Sigmoid colon (tissue), 7 donors: ENCODE results near the gene BRI3. TPM values are rescaled to one million over a fixed set of nuclear protein-coding genes. Genes with fewer than 3 reads are reported as not detected.

Experiments
- DNase-seq: peaks from one replicate; pipeline ENCODE4 v3.0.0-alpha.2; 2019
- H3K27ac ChIP-seq, 4 donors: fragments of 200-600 bp; sonication (generic); one replicate each; pipeline ENCODE4 v1.5.1; 2016 to 2019; ENCODE audit warnings: mild to moderate bottlenecking in 1 of 4
- H3K27me3 ChIP-seq, 3 donors: fragments of 200-600 bp; sonication (generic); one replicate each; pipeline ENCODE4 v1.5.1; 2019; ENCODE audit warnings: mild to moderate bottlenecking in 1 of 3
- H3K36me3 ChIP-seq, 4 donors: fragments of 200-600 bp; sonication (generic); one replicate each; pipeline ENCODE4 v1.5.1; 2016 to 2019
- H3K4me1 ChIP-seq, 4 donors: fragments of 200-600 bp; sonication (generic); one replicate each; pipeline ENCODE4 v1.5.1; 2017 to 2019
- H3K4me3 ChIP-seq, 4 donors: fragments of 200-600 bp; sonication (generic); one replicate each; pipeline ENCODE4 v1.5.1; 2017 to 2019; ENCODE audit warnings: mild to moderate bottlenecking in 2 of 4, moderate library complexity in 1 of 4
- H3K9me3 ChIP-seq, 4 donors: fragments of 200-600 bp in 3 of 4; sonication (generic) in 3 of 4; one replicate each; pipeline versions ENCODE4 v1.5.1 to v1.6.1; 2013 to 2019
- EP300 ChIP-seq, 4 donors: sonication (generic); formaldehyde crosslinking; IDR thresholded peaks; one replicate each; pipeline ENCODE4 v1.6.1; 2017; ENCODE audit warnings: antibody characterized with exemption in 4 of 4
- POLR2A ChIP-seq, 2 donors: fragments of 450-650 bp; IDR thresholded peaks; one replicate each; pipeline ENCODE4 v1.6.1; 2016; ENCODE audit warnings: antibody characterized with exemption in 2 of 2, mild to moderate bottlenecking in 2 of 2, moderate library complexity in 2 of 2
- POLR2AphosphoS5 ChIP-seq, 4 donors: sonication (generic); formaldehyde crosslinking; IDR thresholded peaks; one replicate each; pipeline ENCODE4 v1.6.1; 2017; ENCODE audit warnings: antibody characterized with exemption in 4 of 4
- WGBS, 2 donors: extraction: QIAGEN DNeasy Blood & Tissue Kit; methylation state at CpG; one replicate each; pipeline ENCODE4 v1.1.7; 2013; 5-methylcytosine and 5-hydroxymethylcytosine counted together
- intact Hi-C: fragments of 100-400 bp; cut with DNase I; formaldehyde crosslinking; loops from one replicate; pipeline ENCODE4 v1.15.1; 2023
- polyA plus RNA-seq, 3 donors: library from polyadenylated mRNA; stranded (reverse); fragments of 200-250 nt; gene quantifications; one replicate each; pipeline ENCODE4 v1.2.3, GENCODE V29; 2013
- total RNA-seq, 4 donors: library from RNA; depleted of rRNA; stranded (reverse); fragments of >200 nt; gene quantifications; one replicate each; pipeline ENCODE4 v1.1.0, GENCODE V29; 2016
- TF ChIP-seq, protein P1 (sequence below), 4 experiments: fragments of 450-650 bp in 3 of 4; fragments of 200-600 bp in 1 of 4; IDR thresholded peaks; one replicate each; pipeline ENCODE4 v1.5.1; 2016 to 2019; ENCODE audit warnings: antibody characterized with exemption in 4 of 4, mild to moderate bottlenecking in 3 of 4, moderate library complexity in 2 of 4
- donor health status: healthy with polysubstance abuse.
- donor health status: Bipolar disorder and iron deficiency.
- donor health status: healthy.

The BRI3 gene
- total and polyA plus RNA-seq, 7 donors: 44.9 to 344 (median 61.8) TPM

DNA sequence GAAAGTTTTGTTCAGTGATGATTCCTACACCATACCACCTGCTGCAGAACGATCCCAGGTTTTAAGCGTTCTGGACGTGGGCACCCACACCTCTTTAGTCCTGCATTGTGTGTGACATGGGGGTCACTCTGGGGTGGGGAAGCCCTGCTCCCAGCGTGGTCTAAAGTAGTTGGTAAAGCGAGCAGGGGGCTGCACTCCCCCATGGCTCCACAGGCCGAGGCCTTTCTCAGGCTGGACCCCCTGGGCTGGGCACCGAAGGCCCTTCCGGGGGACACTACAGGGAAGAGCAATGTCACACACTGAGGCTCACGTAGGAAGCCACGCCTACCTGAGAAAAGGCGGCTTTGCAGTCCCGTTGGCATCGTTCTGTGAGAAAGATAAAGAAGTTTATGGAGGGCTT lies 12.3 kb downstream of the BRI3 start:
- no peak overlapping the region for H3K27ac ChIP-seq
- H3K9me3 ChIP-seq: no peaks in the 10 kb centered on the region

DNA sequence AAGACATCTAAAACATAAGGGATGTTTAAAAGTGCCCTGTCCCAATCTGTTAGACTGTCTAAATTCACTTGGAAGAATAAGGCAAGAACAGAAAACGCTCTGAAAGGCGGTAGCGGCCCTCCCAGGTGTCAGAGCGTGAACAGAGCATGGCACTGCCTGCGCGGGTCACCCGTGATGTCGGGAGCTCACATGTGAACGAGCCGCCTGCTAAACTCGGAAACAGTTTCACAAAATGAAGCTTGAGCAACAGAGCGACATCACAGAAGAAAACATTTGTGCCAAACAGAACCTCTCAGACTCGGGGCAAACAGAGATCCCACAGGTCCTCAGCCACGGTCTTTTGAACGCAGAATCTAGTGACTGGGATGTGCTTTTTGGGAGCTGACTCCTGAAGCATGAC lies 12.8 kb downstream of the BRI3 start:
- peaks cover 0 to 22% (median 5%) of the 10 kb centered on the region in 4 donors for H3K4me1 ChIP-seq
- no peak for DNase-seq
- intact Hi-C loops: no loop called here
- H3K4me3 ChIP-seq: no peak overlapping the region
- H3K27me3 ChIP-seq: no peaks in the 10 kb centered on the region
- WGBS, 2 donors: 78 to 88% methylated on average over 15 of the region's 15 CpGs
- H3K9me3 ChIP-seq: no peaks in the 10 kb centered on the region
- TF ChIP-seq, protein P1, sequence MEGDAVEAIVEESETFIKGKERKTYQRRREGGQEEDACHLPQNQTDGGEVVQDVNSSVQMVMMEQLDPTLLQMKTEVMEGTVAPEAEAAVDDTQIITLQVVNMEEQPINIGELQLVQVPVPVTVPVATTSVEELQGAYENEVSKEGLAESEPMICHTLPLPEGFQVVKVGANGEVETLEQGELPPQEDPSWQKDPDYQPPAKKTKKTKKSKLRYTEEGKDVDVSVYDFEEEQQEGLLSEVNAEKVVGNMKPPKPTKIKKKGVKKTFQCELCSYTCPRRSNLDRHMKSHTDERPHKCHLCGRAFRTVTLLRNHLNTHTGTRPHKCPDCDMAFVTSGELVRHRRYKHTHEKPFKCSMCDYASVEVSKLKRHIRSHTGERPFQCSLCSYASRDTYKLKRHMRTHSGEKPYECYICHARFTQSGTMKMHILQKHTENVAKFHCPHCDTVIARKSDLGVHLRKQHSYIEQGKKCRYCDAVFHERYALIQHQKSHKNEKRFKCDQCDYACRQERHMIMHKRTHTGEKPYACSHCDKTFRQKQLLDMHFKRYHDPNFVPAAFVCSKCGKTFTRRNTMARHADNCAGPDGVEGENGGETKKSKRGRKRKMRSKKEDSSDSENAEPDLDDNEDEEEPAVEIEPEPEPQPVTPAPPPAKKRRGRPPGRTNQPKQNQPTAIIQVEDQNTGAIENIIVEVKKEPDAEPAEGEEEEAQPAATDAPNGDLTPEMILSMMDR (IDR thresholded peaks at IDR 0.05): no peak
- no peak for TF ChIP-seq POLR2A (IDR thresholded peaks at IDR 0.05)
- TF ChIP-seq POLR2AphosphoS5 (IDR thresholded peaks at IDR 0.05): no peak
- TF ChIP-seq EP300 (IDR thresholded peaks at IDR 0.05): no peak
- H3K27ac ChIP-seq: no peak overlapping the region
- peaks cover 12 to 42% (median 26%) of the 10 kb centered on the region in 4 donors for H3K36me3 ChIP-seq

More for the DNA sequence above, 12.3 kb downstream of the BRI3 start:
- H3K4me3 ChIP-seq: no peak overlapping the region
- TF ChIP-seq, protein P1 (IDR thresholded peaks at IDR 0.05): no peak
- TF ChIP-seq POLR2A (IDR thresholded peaks at IDR 0.05): no peak
- TF ChIP-seq EP300 (IDR thresholded peaks at IDR 0.05): no peak
- no peak for TF ChIP-seq POLR2AphosphoS5 (IDR thresholded peaks at IDR 0.05)
- H3K36me3 ChIP-seq: peaks cover 16 to 47% (median 26%) of the 10 kb centered on the region in 4 donors
- H3K27me3 ChIP-seq: no peaks in the 10 kb centered on the region
- 85 to 90% methylated on average over 13 of the region's 13 CpGs for WGBS, 2 donors
- intact Hi-C loops: no loop called here
- DNase-seq: no peak
- peaks cover 0 to 27% (median 8%) of the 10 kb centered on the region in 4 donors for H3K4me1 ChIP-seq

DNA sequence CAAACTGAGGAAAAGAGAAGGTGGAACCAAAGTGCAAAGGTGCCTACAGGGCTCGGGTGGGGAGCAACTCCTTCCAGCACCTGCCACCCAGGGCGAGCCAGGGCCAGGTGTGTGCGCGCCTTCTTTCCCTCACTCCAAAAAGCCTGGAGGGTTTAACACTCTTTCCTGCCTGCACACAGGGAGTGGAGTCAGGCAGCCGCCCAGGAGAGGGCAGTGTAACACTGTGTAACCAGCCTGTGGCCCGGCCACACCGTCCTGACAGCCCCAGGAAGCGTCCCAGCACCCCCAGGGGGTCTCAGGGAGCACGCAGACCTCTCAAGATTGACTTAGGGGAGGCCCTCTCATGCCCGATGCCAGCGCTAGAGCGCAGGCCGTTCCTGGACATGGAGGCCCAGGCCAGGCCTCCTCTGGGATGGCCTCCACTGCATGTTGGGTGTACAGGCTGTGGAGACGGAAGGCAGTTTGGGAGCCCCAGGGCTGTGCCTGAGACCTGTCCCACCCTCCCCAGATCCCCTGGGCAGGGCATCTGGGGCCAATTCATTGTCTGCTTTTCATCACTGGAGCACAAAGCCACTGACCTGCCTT lies 13.4 kb downstream of the BRI3 start:
- TF ChIP-seq, protein P1 (IDR thresholded peaks at IDR 0.05): peak in 2 of 4 experiments; percentile 29 to 41
- no peak for TF ChIP-seq POLR2AphosphoS5 (IDR thresholded peaks at IDR 0.05)
- no peak for TF ChIP-seq EP300 (IDR thresholded peaks at IDR 0.05)
- no peak for DNase-seq
- Histone ChIP-seq H3K27ac (no peak overlapping the region), H3K4me3 (no peak overlapping the region), H3K27me3 (no peaks in the 10 kb centered on the region), H3K36me3 (peaks cover 10 to 40% (median 26%) of the 10 kb centered on the region in 4 donors), H3K9me3 (no peaks in the 10 kb centered on the region), H3K4me1 (peaks cover 0 to 17% (median 3%) of the 10 kb centered on the region in 4 donors)
- intact Hi-C loops: no loop called here
- WGBS, 2 donors: 31 to 47% methylated on average over 14 of the region's 14 CpGs

DNA sequence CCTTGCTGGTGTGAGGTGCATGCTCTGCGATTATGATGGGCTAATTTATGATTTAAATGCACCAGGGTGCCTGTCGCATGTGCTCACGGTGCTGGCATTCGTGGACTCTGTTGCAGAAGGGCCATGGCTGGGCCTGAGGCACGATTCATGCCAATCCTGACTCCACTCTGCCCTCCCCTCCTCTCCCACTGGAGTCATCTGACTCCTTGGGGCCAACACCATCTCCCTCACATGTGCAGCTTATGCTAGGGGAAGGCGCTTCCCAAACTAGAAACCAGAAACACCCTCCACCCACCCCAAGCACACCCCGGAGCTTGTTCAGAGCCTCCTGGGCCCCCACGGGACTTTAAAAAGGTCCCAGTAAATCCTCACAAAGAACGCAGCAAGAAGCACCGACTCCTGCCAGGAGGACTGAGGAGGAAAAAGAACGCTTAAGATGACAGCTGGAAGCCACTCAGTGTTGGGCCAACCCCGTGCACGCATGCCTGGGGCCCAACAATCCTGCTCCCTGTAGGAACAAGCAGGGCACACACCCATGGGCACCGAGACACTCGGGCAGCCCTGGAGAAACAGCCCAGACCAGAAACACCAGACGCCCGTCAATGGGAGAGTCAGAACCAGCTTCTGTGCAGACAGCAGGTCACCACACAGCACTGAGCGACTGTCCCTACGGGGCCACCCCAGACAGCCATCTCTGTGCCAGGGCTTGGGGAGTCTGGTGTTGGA lies 14.1 kb downstream of the BRI3 start:
- Histone ChIP-seq H3K27me3 (no peaks in the 10 kb centered on the region), H3K4me3 (no peak overlapping the region), H3K27ac (no peak overlapping the region), H3K9me3 (no peaks in the 10 kb centered on the region), H3K36me3 (peaks cover 10 to 40% (median 26%) of the 10 kb centered on the region in 4 donors), H3K4me1 (peaks cover 0 to 17% (median 3%) of the 10 kb centered on the region in 4 donors)
- no peak for TF ChIP-seq POLR2AphosphoS5 (IDR thresholded peaks at IDR 0.05)
- intact Hi-C loops: no loop called here
- 86 to 89% methylated on average over 19 of the region's 19 CpGs for WGBS, 2 donors
- no peak for DNase-seq

DNA sequence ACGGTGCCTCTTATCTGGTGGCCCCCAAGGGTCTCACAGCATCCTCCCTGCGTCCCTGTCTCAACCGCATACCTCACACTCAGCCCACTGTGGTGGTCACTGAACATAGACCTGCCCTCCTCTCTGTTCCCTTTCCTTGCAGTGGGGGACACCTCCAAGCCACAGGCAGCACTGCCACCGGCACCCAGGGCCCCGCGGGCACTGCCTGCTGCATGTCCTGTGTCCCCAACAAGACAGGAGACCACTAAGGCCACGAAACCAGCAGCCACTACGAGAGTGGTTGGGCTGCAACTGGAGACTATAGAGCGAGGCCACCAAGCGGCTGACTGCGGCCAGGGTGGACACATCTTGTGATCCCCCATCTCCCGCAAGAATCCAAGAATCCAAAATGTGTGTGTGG lies 15.3 kb downstream of the BRI3 start:
- H3K27me3 ChIP-seq: no peaks in the 10 kb centered on the region
- no peaks in the 10 kb centered on the region for H3K9me3 ChIP-seq
- WGBS, 2 donors: 95% methylated on average over 12 of the region's 12 CpGs
- no peak for TF ChIP-seq POLR2A (IDR thresholded peaks at IDR 0.05)
- TF ChIP-seq, protein P1 (IDR thresholded peaks at IDR 0.05): no peak
- no peak for TF ChIP-seq POLR2AphosphoS5 (IDR thresholded peaks at IDR 0.05)
- TF ChIP-seq EP300 (IDR thresholded peaks at IDR 0.05): no peak
- intact Hi-C loops: no loop called here
- H3K4me1 ChIP-seq: peaks cover 0 to 17% (median 3%) of the 10 kb centered on the region in 4 donors
- H3K36me3 ChIP-seq: peaks cover 6 to 28% (median 20%) of the 10 kb centered on the region in 4 donors
- H3K27ac ChIP-seq: no peak overlapping the region
- DNase-seq: no peak
- H3K4me3 ChIP-seq: no peak overlapping the region
